GM12891 (cell line): Measurements from ENCODE around the gene EBI3.

Experiments
- PAX5 ChIP-seq: IDR thresholded peaks from 2 replicates; pipeline ENCODE4 v1.6.1; 2011; ENCODE audit warnings: low read length, moderate library complexity, mild to moderate bottlenecking; ENCODE audit not compliant: insufficient read depth, severe bottlenecking
- POLR2A ChIP-seq: IDR thresholded peaks from 2 replicates; pipeline ENCODE4 v1.6.1; 2011; ENCODE audit warnings: low read depth, low read length, control low read depth
- POLR2AphosphoS5 ChIP-seq: IDR thresholded peaks from 2 replicates; pipeline ENCODE4 v1.6.1; 2011; ENCODE audit warnings: low read depth, low read length, control low read depth
- POU2F2 ChIP-seq: IDR thresholded peaks from 2 replicates; pipeline ENCODE4 v1.6.1; 2011; ENCODE audit warnings: low read depth, mild to moderate bottlenecking, control low read depth, low read length, moderate library complexity
- SPI1 ChIP-seq: IDR thresholded peaks from 2 replicates; pipeline ENCODE4 v1.6.1; 2011; ENCODE audit warnings: low read depth, low read length, control low read depth
- TAF1 ChIP-seq: IDR thresholded peaks from 2 replicates; pipeline ENCODE4 v1.6.1; 2011; ENCODE audit warnings: low read depth, low read length, control low read depth

GRCh38 chr19:4277191-4277696 is 47.9 kb downstream of the EBI3 start:
- TF ChIP-seq TAF1, result no peak
- TF ChIP-seq POLR2A, result no peak
- TF ChIP-seq POLR2AphosphoS5, result no peak
- no peak for TF ChIP-seq PAX5
- no peak for TF ChIP-seq SPI1
- no peak for TF ChIP-seq POU2F2
